ENCODE data around the gene SLC25A10.

The SLC25A10 gene, protein sequence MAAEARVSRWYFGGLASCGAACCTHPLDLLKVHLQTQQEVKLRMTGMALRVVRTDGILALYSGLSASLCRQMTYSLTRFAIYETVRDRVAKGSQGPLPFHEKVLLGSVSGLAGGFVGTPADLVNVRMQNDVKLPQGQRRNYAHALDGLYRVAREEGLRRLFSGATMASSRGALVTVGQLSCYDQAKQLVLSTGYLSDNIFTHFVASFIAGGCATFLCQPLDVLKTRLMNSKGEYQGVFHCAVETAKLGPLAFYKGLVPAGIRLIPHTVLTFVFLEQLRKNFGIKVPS

DNA sequence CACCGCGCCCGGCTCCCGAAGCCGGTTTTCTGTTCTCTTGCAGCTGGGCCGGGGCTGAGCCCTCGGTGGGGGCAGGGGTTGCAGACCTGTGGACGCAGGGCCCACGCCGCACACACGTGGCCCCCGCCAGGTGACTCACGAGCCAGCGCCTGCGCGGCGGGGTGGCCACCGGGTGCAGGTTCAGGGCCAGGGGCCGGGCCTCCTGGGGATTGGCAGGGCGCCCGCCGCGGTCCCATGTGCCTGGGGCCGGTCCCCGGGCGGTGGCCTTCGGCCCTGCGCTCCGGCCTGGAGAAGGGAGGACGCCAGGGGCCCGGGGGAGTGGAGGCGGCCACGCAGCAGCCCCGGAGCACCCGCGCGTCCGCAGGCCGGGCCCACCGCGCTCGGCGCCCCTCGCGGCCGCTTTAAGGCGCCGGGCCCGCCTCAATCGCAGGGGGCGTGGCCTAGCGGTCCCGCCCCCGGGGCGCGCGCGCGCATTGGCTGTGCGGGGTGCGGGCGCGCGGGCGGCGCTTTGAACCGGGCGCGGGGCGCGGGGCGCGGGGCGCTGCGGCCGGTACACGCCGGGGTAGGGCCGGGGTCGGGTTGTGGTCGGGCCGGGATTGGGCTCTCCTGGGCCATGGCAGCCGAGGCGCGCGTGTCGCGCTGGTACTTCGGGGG, at the start of gene SLC25A10:
SLC25A10 (plus strand) TSS at position 471 of the 654 bp plus-strand sequence; CDS start at position 614, 143 bp downstream.
- FAIRE-seq: no peak

DNA sequence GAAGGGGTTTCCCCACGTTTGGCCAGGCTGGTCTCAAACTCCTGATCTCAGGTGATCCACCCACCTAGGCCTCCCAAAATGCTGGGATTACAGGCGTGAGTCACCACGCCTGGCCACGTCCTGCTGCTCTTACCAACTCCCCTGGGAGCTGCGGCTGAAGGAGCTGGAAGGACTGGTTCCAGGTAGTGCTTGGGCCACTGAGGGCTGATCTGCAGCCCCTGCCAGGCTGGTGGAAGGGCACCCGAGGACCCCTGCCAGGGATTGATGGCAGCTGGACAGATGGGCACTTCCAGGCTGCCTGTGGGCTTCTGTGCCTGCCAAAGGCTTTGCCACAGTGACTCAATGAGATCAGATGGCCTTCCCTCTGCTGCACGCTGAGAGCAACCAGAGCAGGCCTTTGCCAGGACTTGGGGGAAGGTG, 48.0 kb upstream of the SLC25A10 start:
- no peak for FAIRE-seq

DNA sequence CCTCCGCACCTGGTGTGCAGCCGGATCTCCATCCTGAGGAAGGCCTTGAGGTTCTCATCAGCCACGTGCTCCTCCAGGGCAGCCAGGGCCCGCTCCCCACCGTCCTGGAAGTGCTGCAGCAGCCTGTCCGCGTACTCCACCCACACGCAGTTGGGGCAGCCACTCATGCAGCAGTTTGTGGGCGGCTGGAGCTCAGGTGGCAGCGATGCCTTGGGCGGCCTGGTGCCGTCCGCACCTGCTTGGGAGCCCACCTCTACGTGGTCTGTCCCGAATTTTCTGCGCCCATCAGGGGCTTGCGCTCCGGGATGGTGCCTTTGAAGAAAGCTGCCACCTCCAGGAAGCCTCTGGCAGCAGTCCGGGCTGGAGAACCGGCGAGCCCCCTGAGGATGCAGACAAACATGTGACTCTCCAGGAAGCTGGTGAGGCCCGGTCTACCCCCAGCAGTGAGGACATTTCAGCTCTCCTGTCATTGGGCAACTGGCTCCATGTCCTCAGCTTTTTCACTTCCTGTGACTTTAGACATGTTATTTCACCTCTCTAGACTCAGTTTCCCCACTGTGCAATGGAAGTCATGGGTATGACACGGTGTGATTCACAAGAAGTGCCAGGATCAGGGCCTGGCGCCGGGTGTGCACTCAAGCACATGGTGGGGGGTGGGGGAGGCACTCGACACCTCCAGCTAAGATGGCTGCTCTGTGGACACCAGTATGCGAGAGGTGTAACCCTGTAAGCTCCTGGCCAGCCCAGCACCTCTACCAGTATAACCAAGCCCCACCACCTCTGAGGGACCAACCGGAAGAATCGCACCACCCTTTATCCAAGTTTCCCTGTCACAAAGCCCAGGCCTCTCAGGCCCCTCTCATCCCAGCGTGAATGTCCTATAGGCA, 46.6 kb upstream of the SLC25A10 start:
- no peak for FAIRE-seq

DNA sequence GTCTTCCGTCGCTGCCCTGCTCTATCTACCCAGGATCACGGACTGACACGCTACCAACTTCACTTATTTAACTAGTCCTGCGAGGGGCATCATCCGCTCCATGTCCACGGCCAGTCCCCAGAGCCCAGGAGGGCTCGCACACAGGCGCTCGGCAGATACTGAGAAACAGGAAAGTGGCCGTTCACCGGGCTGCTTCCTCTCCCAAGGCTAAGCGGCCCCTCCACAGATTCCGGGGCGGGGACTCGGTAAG, 46.1 kb upstream of the SLC25A10 start:
- FAIRE-seq: no peak

DNA sequence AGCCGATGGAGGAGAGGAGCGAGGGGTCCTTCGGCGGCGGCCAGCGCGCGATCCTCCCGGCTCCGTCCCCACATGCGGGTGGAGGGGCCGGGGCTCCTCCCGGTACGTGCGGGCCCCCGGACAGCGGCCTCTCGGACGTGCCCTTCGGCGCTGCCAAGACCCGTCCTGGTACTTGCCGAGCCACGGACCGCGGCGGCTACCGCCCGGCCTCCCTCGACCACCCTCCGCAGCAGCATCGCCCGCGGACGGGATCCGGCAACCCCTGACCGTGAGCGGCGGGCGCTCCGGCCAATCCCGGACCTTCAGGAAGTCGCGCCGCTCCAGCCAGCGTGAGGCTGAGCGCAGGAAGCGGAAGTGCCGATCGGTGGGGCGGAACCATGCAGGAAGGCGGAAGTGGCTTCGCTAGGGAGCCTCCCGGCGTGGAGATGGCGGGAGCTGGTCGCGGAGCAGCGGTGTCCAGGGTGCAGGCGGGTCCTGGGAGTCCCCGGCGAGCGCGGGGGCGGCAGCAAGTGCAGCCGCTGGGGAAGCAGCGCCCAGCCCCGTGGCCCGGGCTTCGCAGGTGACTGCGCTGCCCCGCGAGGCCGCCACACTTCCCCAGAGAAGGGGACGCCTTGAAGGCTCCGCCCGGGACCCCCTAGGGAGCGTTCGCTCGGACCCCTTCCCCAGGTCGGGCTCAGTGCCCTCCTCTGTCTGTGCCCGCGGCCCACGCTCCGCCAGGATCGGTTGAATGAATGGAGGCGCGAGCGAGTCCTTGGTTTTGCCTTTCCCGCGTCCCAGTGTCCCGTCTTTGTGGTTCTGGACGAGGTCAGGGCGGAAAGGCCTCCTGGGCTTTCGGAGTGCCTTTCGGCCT, 45.5 kb upstream of the SLC25A10 start, which contains the start of the genes CCDC137 and OXLD1:
CCDC137 (plus strand) TSS at position 396 of the 850 bp plus-strand sequence; CDS start at position 426, 30 bp downstream.
OXLD1 (minus strand) TSS at position 264 of the 850 bp plus-strand sequence; CDS start at position 236, 28 bp downstream.
- no peak for FAIRE-seq

DNA sequence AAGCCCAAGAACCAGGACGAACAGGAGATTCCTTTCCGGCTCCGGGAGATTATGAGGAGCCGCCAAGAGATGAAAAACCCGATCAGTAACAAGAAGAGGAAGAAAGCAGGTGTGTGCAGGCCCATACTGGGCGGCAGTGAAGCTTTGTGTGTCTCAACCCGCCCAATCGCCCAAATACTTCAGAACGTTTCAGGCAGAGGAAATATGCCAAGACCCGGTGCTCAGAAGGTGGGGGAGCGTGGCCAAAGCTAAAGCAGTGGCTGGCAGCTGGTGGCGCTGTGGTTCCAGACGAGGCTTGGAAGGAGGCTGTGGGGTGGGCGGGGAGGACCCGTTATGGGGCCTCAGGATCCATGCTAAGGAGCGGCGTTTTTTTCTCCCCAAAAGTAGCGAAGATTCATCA, 44.3 kb upstream of the SLC25A10 start:
- FAIRE-seq: no peak

DNA sequence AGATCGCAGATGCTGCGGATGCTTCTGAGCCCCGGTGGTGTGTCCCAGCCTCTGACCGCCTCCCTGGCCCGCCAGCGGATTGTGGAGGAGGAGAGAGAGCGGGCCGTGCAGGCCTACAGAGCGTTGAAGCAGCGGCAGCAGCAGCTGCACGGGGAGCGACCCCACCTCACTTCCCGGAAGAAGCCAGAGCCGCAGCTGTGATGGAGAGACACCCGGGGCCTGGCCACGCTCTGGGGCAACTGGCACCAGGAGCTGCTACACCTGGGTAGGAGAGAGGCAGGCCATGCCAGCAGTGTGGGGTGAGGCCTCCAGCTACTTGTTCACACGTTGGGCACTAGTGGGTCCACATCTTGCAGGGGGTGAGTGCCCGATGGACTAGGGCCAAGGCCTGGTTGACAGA, 39.6 kb upstream of the SLC25A10 start:
- FAIRE-seq: no peak

DNA sequence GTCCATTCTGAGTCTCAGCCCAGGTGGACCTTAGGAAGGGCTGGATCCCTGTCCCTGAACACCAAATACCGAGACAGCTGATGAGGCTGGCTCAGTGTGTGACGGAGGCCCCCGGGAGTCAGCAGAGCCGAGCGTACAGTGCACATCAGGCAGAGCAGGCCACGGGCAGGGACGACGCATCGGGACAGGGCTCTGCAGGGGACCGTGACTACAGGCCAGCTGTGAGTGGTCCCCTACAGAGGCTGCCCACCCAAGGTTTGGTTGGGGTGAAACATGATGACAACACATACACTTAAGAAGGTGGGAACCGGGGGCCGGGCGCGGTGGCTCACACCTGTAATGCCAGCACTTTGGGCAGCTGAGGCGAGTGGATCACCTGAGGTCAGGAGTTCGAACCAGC, 39.1 kb upstream of the SLC25A10 start:
- FAIRE-seq: no peak

DNA sequence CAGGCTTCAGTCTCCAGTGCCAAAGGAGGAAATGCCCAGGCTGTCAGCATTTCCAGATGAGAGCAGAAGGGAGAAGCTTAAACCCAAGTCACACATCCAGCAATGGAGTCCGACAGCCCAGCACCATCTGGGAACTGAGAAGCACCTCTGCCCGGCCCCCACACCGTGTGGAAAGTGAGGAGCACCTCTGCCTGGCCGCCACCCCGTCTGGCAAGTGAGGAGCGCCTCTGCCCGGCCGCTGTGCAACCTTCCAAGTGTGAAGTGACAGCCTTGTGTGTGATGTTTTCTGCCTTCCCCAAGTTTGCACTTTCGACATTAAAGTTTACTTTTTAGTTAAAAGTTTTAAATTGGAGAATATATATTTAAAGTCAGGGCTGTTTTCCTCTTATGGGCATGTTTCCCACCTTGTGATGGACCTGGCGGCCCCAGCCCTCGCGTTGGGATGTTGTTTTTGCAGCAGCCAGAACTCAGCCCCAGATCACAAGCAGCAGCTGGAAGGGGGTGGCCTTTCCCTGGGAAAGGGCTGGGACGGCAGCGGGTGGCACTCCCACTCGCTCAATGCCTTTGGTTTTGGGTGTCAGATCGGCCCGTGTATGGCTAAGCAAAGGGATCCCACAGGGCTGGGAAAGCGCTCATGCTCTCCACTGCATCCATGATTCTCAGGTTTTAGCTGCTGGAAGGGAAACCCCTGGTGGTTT, 38.4 kb upstream of the SLC25A10 start:
- no peak for FAIRE-seq

DNA sequence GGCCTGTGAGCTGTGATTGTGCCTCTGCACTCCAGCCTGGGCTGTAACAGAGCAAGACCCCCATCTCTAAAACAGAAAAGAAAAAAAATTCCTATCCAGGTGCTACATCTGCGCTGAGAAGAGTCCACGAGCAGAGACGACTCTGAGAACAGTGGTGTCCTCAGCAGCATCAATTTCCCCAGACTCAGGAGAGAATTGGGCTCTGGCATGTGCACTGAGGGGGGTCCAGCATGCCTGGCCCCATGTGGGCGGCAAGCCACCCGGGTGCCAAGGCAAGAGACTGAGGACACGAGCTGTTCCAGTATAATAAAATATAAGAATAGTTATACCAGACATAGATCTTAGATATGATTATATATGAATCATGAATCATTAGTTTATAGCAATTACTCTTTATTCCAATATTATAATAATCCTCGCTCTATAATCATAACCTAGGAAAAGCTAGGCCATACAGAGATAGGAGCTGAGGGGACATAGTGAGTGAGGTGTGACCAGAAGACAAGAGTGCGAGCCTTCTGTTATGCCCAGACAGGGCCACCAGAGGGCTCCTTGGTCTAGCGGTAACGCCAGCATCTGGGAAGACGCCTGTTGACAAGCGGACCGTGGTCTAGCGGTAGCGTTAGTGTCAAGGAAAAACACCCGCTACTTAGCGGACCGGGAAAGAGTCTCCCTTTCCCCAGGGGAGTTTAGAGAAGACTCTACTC, 36.4 kb upstream of the SLC25A10 start:
- peak; percentile 75 for FAIRE-seq

DNA sequence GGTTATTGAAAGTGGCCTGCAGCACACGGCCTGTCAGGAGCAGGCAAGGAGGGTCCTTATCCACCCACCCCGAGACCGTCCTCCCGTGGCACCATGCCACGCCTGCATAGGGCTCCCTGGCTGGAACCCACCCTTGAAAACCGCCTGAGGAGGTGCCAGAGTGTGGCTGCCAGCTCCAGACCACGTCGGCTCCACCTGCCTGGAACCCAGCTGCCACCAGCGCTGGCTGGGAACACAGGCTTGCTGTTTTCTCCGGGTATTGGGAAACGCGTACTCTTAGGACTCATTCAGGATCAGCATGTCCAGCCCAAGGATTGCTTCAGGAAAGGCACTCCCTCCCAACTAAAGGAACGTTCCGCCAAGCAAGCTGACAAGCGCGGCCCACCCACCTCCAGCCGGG, 35.2 kb upstream of the SLC25A10 start:
- FAIRE-seq: no peak

DNA sequence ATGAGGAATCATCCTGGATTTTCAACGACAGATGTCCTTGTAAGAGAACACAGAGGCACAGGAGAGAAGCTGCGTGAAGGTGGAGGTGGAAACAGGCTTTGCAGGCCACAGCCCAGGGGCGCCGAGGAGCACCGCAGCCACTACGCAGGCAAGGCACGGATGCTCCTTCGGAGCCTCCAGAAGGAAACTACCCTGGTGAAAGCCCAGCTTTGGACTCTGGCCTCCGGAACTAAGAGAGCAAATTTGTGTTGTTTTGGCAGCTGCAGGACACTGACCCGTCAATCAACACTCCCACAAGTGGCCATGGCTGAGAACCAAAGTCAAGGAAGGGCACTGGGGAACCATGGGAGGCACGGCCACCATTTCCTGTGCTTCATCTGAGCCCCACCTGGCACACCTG, 31.9 kb upstream of the SLC25A10 start:
- no peak for FAIRE-seq

DNA sequence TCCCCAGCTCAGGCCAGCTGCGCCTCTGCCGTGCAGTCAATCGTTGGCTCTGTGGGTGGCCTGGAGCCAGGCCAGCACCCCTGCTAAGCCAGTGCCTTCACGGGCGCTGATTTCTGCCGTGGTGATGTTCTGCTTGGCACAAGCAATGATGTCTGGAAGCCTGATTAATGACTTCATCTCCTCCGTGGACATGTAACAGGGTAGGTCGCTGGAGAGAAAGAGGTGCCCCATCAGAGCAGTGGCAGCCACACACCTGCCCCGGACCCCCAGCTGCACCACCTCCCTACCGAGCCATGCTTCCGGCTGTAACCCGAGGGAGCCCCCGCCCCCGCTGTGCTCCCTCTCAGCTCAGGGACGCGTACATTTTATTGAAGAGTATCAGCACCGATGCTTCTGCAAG, 30.4 kb upstream of the SLC25A10 start:
- FAIRE-seq: no peak

DNA sequence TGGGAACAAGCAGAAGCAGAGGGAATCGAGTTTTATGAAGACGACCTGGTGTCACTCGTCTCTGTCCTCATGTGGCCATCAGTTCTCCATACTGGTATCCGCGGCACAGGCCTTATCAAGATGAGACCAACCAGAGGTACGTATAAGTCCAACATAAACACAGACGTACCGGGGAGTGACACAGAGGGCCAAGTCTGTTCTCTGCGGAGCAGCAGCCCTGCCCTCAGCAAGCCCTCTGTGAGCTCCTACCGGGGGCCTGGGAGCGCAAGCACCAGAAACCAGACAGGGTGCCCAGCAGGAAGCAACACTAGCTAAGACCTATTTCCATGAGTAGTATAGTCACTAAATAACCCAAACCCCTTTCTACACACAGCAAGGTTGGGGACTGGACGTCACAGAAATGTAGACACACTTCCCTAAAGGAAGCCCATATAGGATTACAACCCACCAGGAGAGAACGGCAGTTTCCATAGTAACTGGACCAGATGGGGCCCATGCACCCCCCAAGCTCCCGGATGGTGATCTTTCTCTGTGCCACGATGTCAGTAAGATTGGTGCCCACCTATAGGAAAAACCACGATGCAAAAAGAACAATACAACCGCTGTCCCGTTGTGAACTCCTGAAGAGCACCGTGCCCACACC, 29.4 kb upstream of the SLC25A10 start:
- no peak for FAIRE-seq

DNA sequence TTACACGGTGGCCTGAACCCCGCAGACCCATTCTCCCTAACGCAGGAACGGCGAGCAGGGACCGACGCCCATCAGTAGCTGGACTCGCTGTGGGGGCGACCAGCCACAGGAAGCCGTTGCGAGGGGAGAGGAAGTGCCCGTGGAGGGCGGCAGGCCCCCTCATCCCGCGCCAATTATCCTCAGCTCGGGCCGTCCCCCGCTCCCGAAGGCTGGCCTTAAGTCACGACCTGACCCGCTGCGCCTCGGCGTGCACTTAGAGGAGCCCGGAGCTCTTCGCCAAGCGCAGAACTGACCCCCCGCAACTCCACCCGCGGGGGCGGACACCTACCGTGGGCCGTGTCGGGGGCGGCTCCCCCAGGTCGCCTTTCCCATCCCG, 28.9 kb upstream of the SLC25A10 start:
- FAIRE-seq: no peak

DNA sequence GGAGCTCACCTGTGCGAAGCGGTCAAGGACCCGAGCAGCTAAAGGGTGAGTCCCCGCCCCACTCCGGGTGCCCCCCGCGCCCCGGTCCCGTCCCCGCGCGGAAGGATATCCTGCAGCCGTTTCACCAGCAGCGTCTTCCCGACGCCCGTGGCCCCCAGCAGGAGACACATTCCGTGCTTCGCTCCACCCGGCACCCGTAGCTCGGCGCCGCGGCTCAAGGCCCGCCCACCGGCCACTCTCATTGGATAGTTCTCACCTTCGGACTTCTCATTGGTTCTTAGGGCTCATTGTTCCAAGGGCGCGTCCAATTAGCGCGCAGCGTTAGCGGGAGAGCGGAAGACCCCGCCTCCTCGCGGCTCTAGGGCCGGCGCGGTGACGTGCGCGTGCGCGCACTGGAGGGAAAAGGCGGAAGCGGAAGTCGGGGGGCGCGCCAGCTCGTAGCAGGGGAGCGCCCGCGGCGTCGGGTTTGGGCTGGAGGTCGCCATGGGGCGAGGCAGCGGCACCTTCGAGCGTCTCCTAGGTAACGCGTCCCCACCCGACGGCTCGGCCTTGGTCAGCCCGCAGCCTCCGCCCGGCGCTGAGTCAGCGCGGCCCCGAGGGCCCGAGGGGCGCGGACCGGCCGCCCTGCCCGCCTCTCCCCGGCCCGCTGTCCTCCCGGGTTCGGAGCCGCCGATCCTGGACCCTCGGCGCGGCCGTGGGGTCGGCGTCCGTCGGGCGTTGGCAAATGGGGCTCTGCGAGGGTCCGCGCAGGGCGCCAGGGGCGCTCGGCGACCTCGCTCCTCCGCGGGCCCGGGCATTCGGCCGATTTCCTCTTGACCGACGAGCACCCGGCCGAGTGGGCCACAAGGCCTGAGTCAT, 28.3 kb upstream of the SLC25A10 start, which contains the start of the genes ARL16 and HGS:
ARL16 (minus strand) TSS at position 214 of the 858 bp plus-strand sequence; CDS start at position 170, 44 bp downstream.
HGS (plus strand) TSS at position 428 of the 858 bp plus-strand sequence; CDS start at position 484, 56 bp downstream.
- FAIRE-seq: peak; percentile 97

DNA sequence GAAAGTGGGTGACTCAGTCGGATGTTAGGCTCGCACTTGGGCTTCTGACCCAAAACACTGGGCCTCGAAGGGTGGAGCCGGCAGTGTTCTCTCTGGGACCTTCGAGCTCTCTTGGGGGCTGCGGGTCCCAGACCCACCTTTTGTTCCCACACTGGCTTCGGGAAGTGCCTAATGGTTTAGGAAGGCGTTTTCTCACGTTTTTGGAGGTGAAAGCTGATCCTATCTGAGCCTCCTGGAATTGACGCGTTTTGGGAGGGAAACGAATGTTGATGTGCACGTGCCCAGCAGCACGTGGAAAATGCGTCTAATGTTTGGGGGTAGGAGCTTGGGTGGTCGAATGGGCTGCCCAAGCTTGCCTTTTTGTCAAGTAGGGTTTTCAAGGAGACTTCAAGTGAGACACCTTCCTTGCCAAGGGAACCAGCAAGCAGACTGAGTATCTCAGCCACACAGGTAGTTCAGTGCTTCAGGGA, 27.6 kb upstream of the SLC25A10 start:
- FAIRE-seq: no peak

DNA sequence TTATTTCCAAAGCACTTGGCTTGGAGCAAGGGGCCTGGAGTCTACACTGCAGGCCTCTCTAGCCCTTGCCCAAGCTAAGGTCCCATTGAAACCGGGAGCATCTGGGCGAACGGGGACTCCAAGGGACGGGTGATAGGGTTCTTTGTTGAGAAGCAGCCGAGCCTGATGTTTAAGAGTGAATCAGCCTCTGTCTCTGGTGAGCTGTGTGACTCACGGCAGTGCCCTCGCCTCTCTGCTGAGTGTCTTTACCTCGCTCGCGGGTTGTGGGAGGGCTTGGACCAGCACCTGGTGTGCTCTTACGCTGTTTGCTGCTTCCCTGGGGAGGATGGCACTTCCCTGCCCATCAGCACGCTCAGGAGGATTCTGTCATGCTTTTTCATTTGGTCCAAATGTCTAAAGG, 27.0 kb upstream of the SLC25A10 start:
- FAIRE-seq: no peak

DNA sequence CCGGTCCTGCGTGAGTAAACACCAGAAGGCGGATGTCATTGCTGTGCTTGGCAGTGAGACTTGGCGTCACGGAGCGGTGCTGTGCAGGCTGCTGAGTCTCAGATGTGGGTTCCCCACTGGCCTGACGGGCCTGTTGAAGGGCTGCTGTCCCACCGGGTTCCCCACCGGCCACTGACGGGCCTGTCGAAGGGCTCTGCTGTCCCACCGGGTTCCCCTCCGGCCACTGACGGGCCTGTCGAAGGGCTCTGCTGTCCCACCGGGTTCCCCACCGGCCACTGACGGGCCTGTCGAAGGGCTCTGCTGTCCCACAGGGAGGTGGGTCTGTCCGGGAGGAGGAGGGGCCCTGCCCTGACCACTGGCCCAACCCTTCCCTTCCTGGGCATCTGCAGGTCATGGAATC, 25.5 kb upstream of the SLC25A10 start:
- no peak for FAIRE-seq

Data from A204.1 (cell line).